GM19043 (cell line): ENCODE results near the gene PDK1.

Experiments
- ATAC-seq: cut with Tn5 transposase; IDR thresholded peaks from one replicate; pipeline ENCODE4 v1.9.1; 2021; ENCODE audit warnings: low read depth; ENCODE audit not compliant: unreplicated experiment

The PDK1 gene

DNA sequence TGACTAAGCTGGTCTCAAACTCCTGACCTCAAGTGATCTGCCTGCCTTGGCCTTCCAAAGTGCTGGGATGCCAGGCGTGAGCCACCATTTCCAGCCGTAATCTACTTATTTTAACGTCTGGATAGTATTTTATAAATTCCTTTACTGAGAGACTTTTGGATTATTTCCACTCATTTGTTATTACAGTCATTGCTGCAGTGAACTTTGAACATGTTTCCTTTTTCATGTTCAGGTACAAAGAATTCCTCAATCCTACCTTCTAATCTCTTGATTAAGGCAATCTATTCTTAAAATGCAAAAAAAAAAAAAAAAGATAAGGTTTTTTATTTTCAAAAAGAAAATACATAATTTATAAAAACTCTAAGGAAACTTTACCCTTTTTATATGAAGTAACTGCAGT lies 78.6 kb downstream of the PDK1 start:
- no peak for ATAC-seq

- no peak for ATAC-seq
Observed at GRCh38 chr2:172635548-172635947, 79.7 kb downstream of the PDK1 start.

DNA sequence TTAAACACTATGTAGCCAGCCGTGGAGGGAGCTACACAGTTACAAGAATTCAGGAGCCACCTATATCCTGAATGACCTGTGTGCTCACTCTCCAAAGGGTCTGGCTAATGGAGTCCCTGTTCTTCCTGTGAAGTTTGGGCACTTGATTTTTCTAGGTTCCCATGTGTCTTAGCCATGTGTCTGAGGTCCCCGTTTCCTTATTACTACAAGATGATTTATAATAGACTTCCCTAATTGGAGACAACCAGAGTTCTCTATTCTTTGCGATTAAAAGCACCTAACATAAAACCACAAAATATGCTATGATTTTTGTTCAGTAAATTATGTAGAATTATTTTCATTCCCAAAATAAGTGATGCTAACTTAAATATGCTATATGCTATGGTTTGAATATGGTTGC lies 83.4 kb downstream of the PDK1 start:
- ATAC-seq, result no peak

DNA sequence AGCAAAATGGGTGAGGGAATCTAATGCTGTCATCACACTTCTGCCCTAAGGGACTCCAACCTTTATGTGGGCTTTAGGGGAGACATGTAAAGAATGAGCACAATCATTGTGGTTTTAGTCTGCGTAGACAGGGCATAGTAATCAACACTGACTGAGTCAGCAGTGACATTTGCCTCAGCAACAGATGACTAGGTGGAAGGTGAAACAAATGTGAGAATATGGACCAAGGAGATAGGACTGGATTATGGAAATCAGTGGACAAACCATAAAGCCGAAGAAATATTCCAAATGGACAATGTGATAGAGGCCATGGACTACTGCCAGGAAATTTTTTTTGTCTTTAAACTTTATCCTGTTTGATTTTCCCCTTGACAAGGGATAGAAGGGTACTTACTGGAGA lies 83.9 kb downstream of the PDK1 start:
- ATAC-seq, result no peak

- no peak for ATAC-seq
Observed at GRCh38 chr2:172640389-172640788, 84.5 kb downstream of the PDK1 start.

GRCh38 chr2:172642301-172643020 lies 86.6 kb downstream of the PDK1 start:
- no peak for ATAC-seq

DNA sequence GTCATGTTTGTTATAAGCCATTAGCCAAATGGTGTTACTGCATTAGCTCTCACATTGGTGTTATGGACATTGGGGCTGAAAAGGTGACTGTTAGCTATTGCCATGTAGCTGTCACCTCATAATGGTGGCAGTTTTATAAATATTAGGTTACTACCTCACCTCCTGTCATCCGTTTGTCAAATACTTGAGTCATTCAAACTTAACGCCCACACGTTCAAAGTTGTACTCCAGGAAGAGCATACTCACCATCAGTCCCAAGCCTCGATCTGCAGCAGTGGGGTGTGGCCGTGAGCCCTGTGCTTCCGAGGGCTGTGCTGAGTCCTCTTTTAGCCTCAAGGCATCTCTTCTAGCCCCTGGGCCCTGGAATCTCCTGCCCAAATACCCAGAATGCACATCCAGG lies 87.3 kb downstream of the PDK1 start:
- no peak for ATAC-seq

DNA sequence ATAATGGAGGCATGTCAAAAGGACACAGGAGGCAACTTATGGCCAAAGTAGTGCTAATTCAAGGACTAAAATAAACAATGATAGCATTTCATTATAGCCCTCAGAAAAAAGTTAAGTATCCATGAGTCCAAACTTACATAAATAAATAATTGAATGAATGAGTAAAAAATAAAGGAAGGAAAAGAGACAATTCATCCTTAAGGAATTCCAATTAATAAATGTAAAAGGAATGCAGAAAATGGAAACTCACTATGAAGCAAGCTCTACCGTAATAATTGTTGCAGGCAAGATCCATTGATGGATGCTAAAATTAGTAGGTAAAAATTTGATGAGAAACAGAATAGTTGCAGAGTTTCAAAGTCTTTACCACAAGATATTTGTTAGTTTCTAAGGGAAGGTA lies 91.5 kb downstream of the PDK1 start:
- no peak for ATAC-seq

GRCh38 chr2:172655091-172655837 lies 99.4 kb downstream of the PDK1 start:
- ATAC-seq, result no peak

DNA sequence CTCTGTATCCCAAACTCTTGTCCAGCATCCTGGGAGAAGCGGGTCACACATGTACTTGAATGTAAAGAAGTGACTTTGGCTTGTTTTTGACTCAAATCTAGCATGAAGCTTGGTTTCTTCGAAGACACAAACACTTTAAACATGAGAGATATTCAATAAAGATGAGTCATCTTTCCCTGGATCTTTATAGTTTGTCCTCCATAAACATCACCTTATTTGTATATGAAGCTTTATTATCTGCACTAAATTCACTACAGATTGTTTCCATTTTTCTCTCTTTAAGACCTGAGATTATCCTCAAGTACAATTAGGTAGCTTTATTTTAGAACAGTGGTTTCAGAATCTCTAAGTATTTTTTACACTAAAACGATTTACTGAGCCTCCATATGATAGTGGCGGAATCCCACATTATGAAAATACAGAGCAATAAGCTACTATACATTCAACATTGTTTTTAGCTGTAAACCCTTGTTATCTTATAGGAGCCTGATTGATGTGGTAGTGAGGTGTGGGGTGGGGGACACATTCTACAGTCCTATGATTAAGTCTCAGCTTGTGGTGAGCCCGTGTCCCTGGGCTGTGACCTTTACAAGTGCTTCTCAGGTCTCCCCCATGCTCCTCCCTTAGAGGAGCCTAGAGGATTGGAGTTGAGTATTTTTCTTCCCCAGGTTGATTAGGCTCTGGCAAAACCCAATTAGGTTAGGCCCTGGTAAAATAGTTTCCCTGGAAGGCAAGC lies 100.1 kb downstream of the PDK1 start:
- no peak for ATAC-seq
